Uterus (tissue), 4 donors: ENCODE measurements around the gene STYXL2. TPM values are rescaled to one million over a fixed set of nuclear protein-coding genes. Genes with fewer than 3 reads are reported as not detected.

Experiments
- DNase-seq, 2 donors: peaks; one replicate each; pipeline ENCODE4 v3.0.0-alpha.2; 2019 to 2020
- H3K27ac ChIP-seq, 2 donors: fragments of 200-600 bp; sonication (generic); 1 replicate in 1 of 2; 2 replicates in 1 of 2; pipeline ENCODE4 v1.5.1; 2016 to 2018
- H3K27me3 ChIP-seq, 2 donors: fragments of 200-600 bp; sonication (generic); one replicate each; pipeline ENCODE4 v1.5.1; 2018 to 2019; ENCODE audit warnings: control low read depth in 1 of 2
- H3K36me3 ChIP-seq, 2 donors: fragments of 200-600 bp; sonication (generic); one replicate each; pipeline ENCODE4 v1.5.1; 2019; ENCODE audit warnings: control low read depth in 1 of 2
- H3K4me1 ChIP-seq, 2 donors: fragments of 200-600 bp; sonication (generic); one replicate each; pipeline ENCODE4 v1.5.1; 2018 to 2019; ENCODE audit warnings: control low read depth in 1 of 2
- H3K4me3 ChIP-seq, 2 donors: fragments of 200-600 bp; sonication (generic); 1 replicate in 1 of 2; 2 replicates in 1 of 2; pipeline ENCODE4 v1.5.1; 2018 to 2019; ENCODE audit warnings: mild to moderate bottlenecking in 1 of 2
- H3K9me3 ChIP-seq, 2 donors: fragments of 200-600 bp; sonication (generic); one replicate each; pipeline ENCODE4 v1.5.1; 2019; ENCODE audit warnings: control low read depth in 1 of 2
- CTCF ChIP-seq, 4 experiments: fragments of 200-600 bp in 2 of 4; fragments of 450-650 bp in 2 of 4; sonication (generic) in 2 of 4; IDR thresholded peaks; one replicate each; pipeline ENCODE4 v1.5.1; 2016 to 2019; ENCODE audit warnings: antibody characterized with exemption in 4 of 4, mild to moderate bottlenecking in 2 of 4, moderate library complexity in 1 of 4
- POLR2A ChIP-seq, 2 donors: fragments of 450-650 bp; IDR thresholded peaks; one replicate each; pipeline ENCODE4 v1.6.1; 2016; ENCODE audit warnings: antibody characterized with exemption in 2 of 2, mild to moderate bottlenecking in 1 of 2, moderate library complexity in 1 of 2
- intact Hi-C: fragments of 100-400 bp; cut with DNase I; formaldehyde crosslinking; loops from one replicate; pipeline ENCODE4 v1.15.1; 2023; ENCODE audit warnings: low total_unique reads
- total RNA-seq, 4 donors: library from RNA; depleted of rRNA in 3 of 4; stranded (reverse); fragments of >200 nt in 3 of 4; gene quantifications; one replicate each; pipeline versions ENCODE4 v1.1.0 to v1.2.4, GENCODE V29; 2014 to 2023
- donor health status: DM: yes; HTN: yes; CAD: no.

STYXL2 gene
- total RNA-seq, 4 donors from 2014 or later: 1.2 TPM; not detected in 3

- no peaks in the 10 kb centered on the region for H3K27me3 ChIP-seq
- TF ChIP-seq CTCF (IDR thresholded peaks at IDR 0.05) (no peak), POLR2A (IDR thresholded peaks at IDR 0.05) (no peak)
- intact Hi-C loops: no loop called here
- no peaks in the 10 kb centered on the region for H3K4me1 ChIP-seq
- no peaks in the 10 kb centered on the region for H3K9me3 ChIP-seq
- no peak overlapping the region for H3K27ac ChIP-seq
- DNase-seq: no peak
- H3K4me3 ChIP-seq: no peak overlapping the region
- no peaks in the 10 kb centered on the region for H3K36me3 ChIP-seq
These were observed 9.1 kb upstream of the STYXL2 start for GRCh38 chr1:167084757-167085156.

GRCh38 chr1:167086033-167086432 lies 7.8 kb upstream of the STYXL2 start:
- Histone ChIP-seq H3K9me3 (no peaks in the 10 kb centered on the region), H3K27me3 (no peaks in the 10 kb centered on the region), H3K4me3 (no peak overlapping the region), H3K27ac (no peak overlapping the region), H3K4me1 (no peaks in the 10 kb centered on the region), H3K36me3 (no peaks in the 10 kb centered on the region)
- TF ChIP-seq CTCF (IDR thresholded peaks at IDR 0.05): no peak
- no peak for TF ChIP-seq POLR2A (IDR thresholded peaks at IDR 0.05)
- no peak for DNase-seq
- intact Hi-C loops: no loop called here

DNA sequence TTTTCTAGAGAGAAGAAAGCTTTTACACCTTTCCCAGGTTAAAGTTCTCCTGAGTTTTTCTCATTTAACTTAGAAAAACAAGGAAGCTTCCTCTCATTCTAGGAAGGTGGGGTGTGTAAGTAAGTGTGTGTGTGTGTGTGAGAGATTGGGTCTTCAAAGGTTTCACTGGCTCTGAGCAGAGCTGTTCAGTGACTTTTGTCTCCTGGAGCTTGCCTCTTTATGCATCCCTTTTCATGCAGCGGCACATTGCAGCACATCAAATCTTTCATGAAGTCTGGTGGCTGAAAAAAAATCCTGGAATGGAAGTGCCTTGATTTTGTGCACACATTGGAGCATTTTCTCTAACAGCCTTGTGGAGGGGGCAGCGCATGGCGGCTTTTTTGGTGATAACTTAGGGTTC lies 7.1 kb upstream of the STYXL2 start:
- no peaks in the 10 kb centered on the region for H3K27me3 ChIP-seq
- no peaks in the 10 kb centered on the region for H3K9me3 ChIP-seq
- no peak for DNase-seq
- TF ChIP-seq POLR2A (IDR thresholded peaks at IDR 0.05) (no peak), CTCF (IDR thresholded peaks at IDR 0.05) (no peak)
- H3K4me1 ChIP-seq: no peaks in the 10 kb centered on the region
- intact Hi-C loops: no loop called here
- H3K4me3 ChIP-seq: no peak overlapping the region
- no peak overlapping the region for H3K27ac ChIP-seq
- no peaks in the 10 kb centered on the region for H3K36me3 ChIP-seq

- no peaks in the 10 kb centered on the region for H3K9me3 ChIP-seq
- H3K27ac ChIP-seq: no peak overlapping the region
- H3K4me3 ChIP-seq: no peak overlapping the region
- no peak for TF ChIP-seq POLR2A (IDR thresholded peaks at IDR 0.05)
- TF ChIP-seq CTCF (IDR thresholded peaks at IDR 0.05): no peak
- no peaks in the 10 kb centered on the region for H3K36me3 ChIP-seq
- H3K4me1 ChIP-seq: no peaks in the 10 kb centered on the region
- intact Hi-C loops: no loop called here
- DNase-seq: no peak
- no peaks in the 10 kb centered on the region for H3K27me3 ChIP-seq
These were observed 5.0 kb upstream of the STYXL2 start for GRCh38 chr1:167088746-167089417.

- Histone ChIP-seq H3K27me3 (no peaks in the 10 kb centered on the region), H3K4me1 (no peaks in the 10 kb centered on the region), H3K9me3 (no peaks in the 10 kb centered on the region), H3K4me3 (no peak overlapping the region), H3K36me3 (no peaks in the 10 kb centered on the region), H3K27ac (no peak overlapping the region)
- no peak for DNase-seq
- TF ChIP-seq POLR2A (IDR thresholded peaks at IDR 0.05): no peak
- TF ChIP-seq CTCF (IDR thresholded peaks at IDR 0.05): no peak
- intact Hi-C loops: no loop called here
These were observed 3.9 kb upstream of the STYXL2 start for GRCh38 chr1:167089939-167090313.
